ENCODE measurements around the gene HSH2D.

DNA sequence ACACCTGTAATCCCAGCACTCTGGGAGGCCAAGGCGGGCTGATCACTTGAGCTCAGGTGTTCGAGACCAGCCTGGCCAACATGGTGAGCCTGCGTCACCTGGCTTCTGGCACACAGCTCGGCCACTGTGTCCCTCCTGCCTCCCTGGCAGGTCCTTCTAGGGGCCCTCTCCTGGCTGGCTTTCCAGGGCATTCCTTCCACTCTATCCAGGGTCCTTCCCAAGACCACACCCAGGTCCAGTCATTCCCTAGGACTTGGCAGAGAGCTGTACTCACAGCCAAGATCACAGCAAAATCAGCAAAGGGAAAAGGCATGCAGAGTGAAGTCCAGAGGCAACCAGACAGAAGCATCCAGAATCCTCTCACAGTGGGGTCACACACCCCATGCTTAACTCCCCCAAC, 9.7 kb upstream of the HSH2D start:
- TF ChIP-seq, protein P1, sequence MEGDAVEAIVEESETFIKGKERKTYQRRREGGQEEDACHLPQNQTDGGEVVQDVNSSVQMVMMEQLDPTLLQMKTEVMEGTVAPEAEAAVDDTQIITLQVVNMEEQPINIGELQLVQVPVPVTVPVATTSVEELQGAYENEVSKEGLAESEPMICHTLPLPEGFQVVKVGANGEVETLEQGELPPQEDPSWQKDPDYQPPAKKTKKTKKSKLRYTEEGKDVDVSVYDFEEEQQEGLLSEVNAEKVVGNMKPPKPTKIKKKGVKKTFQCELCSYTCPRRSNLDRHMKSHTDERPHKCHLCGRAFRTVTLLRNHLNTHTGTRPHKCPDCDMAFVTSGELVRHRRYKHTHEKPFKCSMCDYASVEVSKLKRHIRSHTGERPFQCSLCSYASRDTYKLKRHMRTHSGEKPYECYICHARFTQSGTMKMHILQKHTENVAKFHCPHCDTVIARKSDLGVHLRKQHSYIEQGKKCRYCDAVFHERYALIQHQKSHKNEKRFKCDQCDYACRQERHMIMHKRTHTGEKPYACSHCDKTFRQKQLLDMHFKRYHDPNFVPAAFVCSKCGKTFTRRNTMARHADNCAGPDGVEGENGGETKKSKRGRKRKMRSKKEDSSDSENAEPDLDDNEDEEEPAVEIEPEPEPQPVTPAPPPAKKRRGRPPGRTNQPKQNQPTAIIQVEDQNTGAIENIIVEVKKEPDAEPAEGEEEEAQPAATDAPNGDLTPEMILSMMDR (IDR thresholded peaks at IDR 0.05) = no peak
- no peak for TF ChIP-seq POLR2A (IDR thresholded peaks at IDR 0.05)
